ENCODE results near the gene SIGLEC5. TPM values are rescaled to one million over a fixed set of nuclear protein-coding genes. Genes with fewer than 3 reads are reported as not detected.

SIGLEC5 gene
- total RNA-seq, 4 donors from 2014 or later: 0.67 to 0.94 TPM; not detected in 2

- WGBS, 2 donors (ENCODE audit: low coverage in 1 of 2): 78 to 94% methylated on average over 4 to 6 of the region's 8 CpGs
- Histone ChIP-seq H3K4me1 (peaks cover 0 to 22% (median 7%) of the 10 kb centered on the region in 3 donors), H3K9me3 (no peaks in the 10 kb centered on the region), H3K4me3 (no peak overlapping the region), H3K27ac (no peak overlapping the region), H3K36me3 (no peaks in the 10 kb centered on the region), H3K27me3 (peaks cover 37% of the 10 kb centered on the region)
- no peak for TF ChIP-seq POLR2A (IDR thresholded peaks at IDR 0.05)
- TF ChIP-seq CTCF (IDR thresholded peaks at IDR 0.05): no peak
- TF ChIP-seq POLR2AphosphoS5 (IDR thresholded peaks at IDR 0.05): no peak
- TF ChIP-seq EP300 (IDR thresholded peaks at IDR 0.05): no peak
- ATAC-seq: no peak
These were observed 34.7 kb downstream of the SIGLEC5 start for GRCh38 chr19:51595190-51596175.

- Histone ChIP-seq H3K4me1 (peaks cover 0 to 22% (median 7%) of the 10 kb centered on the region in 3 donors), H3K27me3 (peaks cover 30% of the 10 kb centered on the region), H3K36me3 (no peaks in the 10 kb centered on the region), H3K27ac (peak overlapping the region in 3 of 4 donors; percentile 57 to 69 (median 66)), H3K9me3 (no peaks in the 10 kb centered on the region), H3K4me3 (peak overlapping the region; percentile 43 to 65)
- WGBS, 2 donors (ENCODE audit: low coverage in 1 of 2): 36 to 40% methylated on average over 1 of the region's 6 CpGs
- TF ChIP-seq POLR2A (IDR thresholded peaks at IDR 0.05): no peak
- TF ChIP-seq POLR2AphosphoS5 (IDR thresholded peaks at IDR 0.05): no peak
- TF ChIP-seq CTCF (IDR thresholded peaks at IDR 0.05): no peak
- no peak for TF ChIP-seq EP300 (IDR thresholded peaks at IDR 0.05)
- no peak for ATAC-seq
These were observed 35.5 kb downstream of the SIGLEC5 start for GRCh38 chr19:51594774-51595109.

- Histone ChIP-seq H3K9me3 (no peaks in the 10 kb centered on the region), H3K4me1 (peaks cover 0 to 22% (median 7%) of the 10 kb centered on the region in 3 donors), H3K27me3 (peaks cover 24% of the 10 kb centered on the region), H3K27ac (peak overlapping the region in 3 of 4 donors; percentile 57 to 69 (median 66)), H3K36me3 (no peaks in the 10 kb centered on the region), H3K4me3 (peak overlapping the region; percentile 56 to 65)
- ATAC-seq: peak; percentile 100
- TF ChIP-seq EP300 (IDR thresholded peaks at IDR 0.05): no peak
- no peak for TF ChIP-seq CTCF (IDR thresholded peaks at IDR 0.05)
- TF ChIP-seq POLR2A (IDR thresholded peaks at IDR 0.05): no peak
- peak; percentile 45 for TF ChIP-seq POLR2AphosphoS5 (IDR thresholded peaks at IDR 0.05)
- WGBS, 2 donors (ENCODE audit: low coverage in 1 of 2): 0% methylated on average over 21 of the region's 61 CpGs; no CpG with 5 or more reads in 1 of the 2 donors
These were observed 36.0 kb downstream of the SIGLEC5 start for GRCh38 chr19:51593969-51594773.

- no peak for TF ChIP-seq CTCF (IDR thresholded peaks at IDR 0.05)
- TF ChIP-seq POLR2A (IDR thresholded peaks at IDR 0.05): no peak
- TF ChIP-seq POLR2AphosphoS5 (IDR thresholded peaks at IDR 0.05): no peak
- no peak for TF ChIP-seq EP300 (IDR thresholded peaks at IDR 0.05)
- no peak for ATAC-seq
- Histone ChIP-seq H3K9me3 (peaks cover 0 to 2% (median 0%) of the 10 kb centered on the region in 3 donors), H3K27me3 (peaks cover 16% of the 10 kb centered on the region), H3K27ac (peak overlapping the region in 1 of 4 donors; percentile 62), H3K4me1 (peaks cover 0 to 22% (median 7%) of the 10 kb centered on the region in 3 donors), H3K36me3 (peaks cover 0 to 1% of the 10 kb centered on the region in 2 donors), H3K4me3 (peak overlapping the region; percentile 56 to 65)
- WGBS, 2 donors (ENCODE audit: low coverage in 1 of 2): 11 to 35% methylated on average over 6 to 7 of the region's 10 CpGs
These were observed 36.9 kb downstream of the SIGLEC5 start for GRCh38 chr19:51593138-51593890.

All from gastroesophageal sphincter (tissue), 4 donors.